Thyroid gland (tissue), 4 donors: ENCODE results near the gene VAMP5. TPM values are rescaled to one million over a fixed set of nuclear protein-coding genes. Genes with fewer than 3 reads are reported as not detected.

Source experiments
- DNase-seq, 2 donors: peaks; one replicate each; pipeline ENCODE4 v3.0.0-alpha.2; 2019
- H3K27ac ChIP-seq, 3 donors: fragments of 200-600 bp; sonication (generic); 1 replicate in 2 of 3; 2 replicates in 1 of 3; pipeline ENCODE4 v1.5.1; 2016 to 2019; ENCODE audit warnings: mild to moderate bottlenecking in 1 of 3, moderate library complexity in 1 of 3
- H3K27me3 ChIP-seq: fragments of 200-600 bp; sonication (generic); one replicate; pipeline ENCODE4 v1.5.1; 2019
- H3K36me3 ChIP-seq, 2 donors: fragments of 200-600 bp; sonication (generic); one replicate each; pipeline ENCODE4 v1.5.1; 2016 to 2019
- H3K4me1 ChIP-seq, 2 donors: fragments of 200-600 bp; sonication (generic); one replicate each; pipeline ENCODE4 v1.5.1; 2017 to 2019
- H3K4me3 ChIP-seq, 3 donors: fragments of 200-600 bp; sonication (generic); replicated peaks in 1 of 3; 1 replicate in 2 of 3; 2 replicates in 1 of 3; pipeline ENCODE4 v1.5.1; 2016; ENCODE audit warnings: mild to moderate bottlenecking in 1 of 3
- H3K9me3 ChIP-seq: fragments of 200-600 bp; sonication (generic); one replicate; pipeline ENCODE4 v1.5.1; 2017
- CTCF ChIP-seq, 6 experiments: fragments of 200-600 bp in 3 of 6; fragments of 450-650 bp in 3 of 6; sonication (generic) in 3 of 6; IDR thresholded peaks; one replicate each; pipeline ENCODE4 v1.5.1; 2016 to 2019; ENCODE audit warnings: antibody characterized with exemption in 6 of 6, mild to moderate bottlenecking in 2 of 6, inconsistent platforms in 1 of 6, moderate library complexity in 1 of 6
- POLR2A ChIP-seq, 2 donors: fragments of 450-650 bp; IDR thresholded peaks; one replicate each; pipeline ENCODE4 v1.6.1; 2017; ENCODE audit warnings: antibody characterized with exemption in 2 of 2, mild to moderate bottlenecking in 2 of 2, moderate library complexity in 1 of 2
- WGBS, 2 donors: methylation state at CpG; one replicate each; pipeline ENCODE4 v1.1.5; 2017; 5-methylcytosine and 5-hydroxymethylcytosine counted together
- intact Hi-C: fragments of 100-400 bp; cut with DNase I; formaldehyde crosslinking; loops from one replicate; pipeline ENCODE4 v1.15.1; 2023
- total RNA-seq, 4 donors: library from RNA; depleted of rRNA; stranded (reverse); fragments of >200 nt; gene quantifications; one replicate each; pipeline ENCODE4 v1.2.3, GENCODE V29; 2016

VAMP5 gene
- total RNA-seq, result 10 to 100 TPM; 13.6 to 41.3 (median 20.7) TPM

- intact Hi-C loops, result no loop called here
- DNase-seq, result no peak
- 26 to 32% methylated on average over 3 to 25 of the region's 52 CpGs for WGBS, 2 donors
Measured at GRCh38 chr2:85584354-85584856, at the start of gene VAMP5. Gene VAMP5, plus strand, starts transcription at chr2:85584431. Its CDS starts 60 bp downstream, at chr2:85584491.

GRCh38 chr2:85534881-85535280, 49.4 kb upstream of the VAMP5 start:
- no peak overlapping the region for H3K4me3 ChIP-seq
- WGBS, 2 donors, result 86 to 92% methylated on average over 3 of the region's 3 CpGs
- no peak for TF ChIP-seq POLR2A (IDR thresholded peaks at IDR 0.05)
- no peak for TF ChIP-seq CTCF (IDR thresholded peaks at IDR 0.05)
- H3K9me3 ChIP-seq, result no peaks in the 10 kb centered on the region
- H3K27me3 ChIP-seq, result no peaks in the 10 kb centered on the region
- H3K27ac ChIP-seq, result no peak overlapping the region
- DNase-seq, result no peak
- intact Hi-C loops, result no loop called here
- peaks cover 0 to 6% of the 10 kb centered on the region in 2 donors for H3K36me3 ChIP-seq
- peaks cover 6 to 10% of the 10 kb centered on the region in 2 donors for H3K4me1 ChIP-seq

More at GRCh38 chr2:85584354-85584856, at the start of gene VAMP5:
- Histone ChIP-seq H3K27ac (peak within 1 kb of the TSS; percentile 80 to 92 (median 83)), H3K9me3 (no peaks in the 10 kb centered on the region), H3K27me3 (no peaks in the 10 kb centered on the region), H3K36me3 (peaks cover 5 to 6% of the 10 kb centered on the region in 2 donors), H3K4me1 (peaks cover 0 to 67% of the 10 kb centered on the region in 2 donors), H3K4me3 (peak within 1 kb of the TSS in 2 of 3 donors; percentile 15 to 43)
- peak in 1 of 2 donors; percentile 20 for TF ChIP-seq POLR2A (IDR thresholded peaks at IDR 0.05)
- no peak for TF ChIP-seq CTCF (IDR thresholded peaks at IDR 0.05)

- no peaks in the 10 kb centered on the region for H3K27me3 ChIP-seq
- H3K36me3 ChIP-seq, result peaks cover 6 to 12% of the 10 kb centered on the region in 2 donors
- intact Hi-C loops, result no loop called here
- H3K4me3 ChIP-seq, result no peak overlapping the region
- no peaks in the 10 kb centered on the region for H3K9me3 ChIP-seq
- H3K4me1 ChIP-seq, result peaks cover 8 to 17% of the 10 kb centered on the region in 2 donors
- peak overlapping the region in 2 of 3 donors; percentile 98 to 100 for H3K27ac ChIP-seq
- WGBS, 2 donors, result 90 to 92% methylated on average over 3 of the region's 3 CpGs
- DNase-seq, result no peak
- no peak for TF ChIP-seq POLR2A (IDR thresholded peaks at IDR 0.05)
- TF ChIP-seq CTCF (IDR thresholded peaks at IDR 0.05), result no peak
Measured at GRCh38 chr2:85536479-85536878, 47.8 kb upstream of the VAMP5 start.

- WGBS, 2 donors, result 3 to 4% methylated on average over 34 to 35 of the region's 35 CpGs
- Histone ChIP-seq H3K27ac (peak overlapping the region; percentile 97 to 100 (median 98)), H3K27me3 (no peaks in the 10 kb centered on the region), H3K36me3 (peaks cover 19 to 26% of the 10 kb centered on the region in 2 donors), H3K4me1 (peaks cover 22 to 31% of the 10 kb centered on the region in 2 donors), H3K4me3 (peak overlapping the region; percentile 52 to 94 (median 63)), H3K9me3 (no peaks in the 10 kb centered on the region)
- intact Hi-C loops, result no loop called here
- DNase-seq, result peak; percentile 71 to 73
- TF ChIP-seq POLR2A (IDR thresholded peaks at IDR 0.05), result peak in 1 of 2 donors; percentile 69
- peak in 3 of 6 experiments; percentile 5 to 14 (median 12) for TF ChIP-seq CTCF (IDR thresholded peaks at IDR 0.05)
Measured at GRCh38 chr2:85537600-85538506, 46.4 kb upstream of the VAMP5 start.
